GM12878 (cell line): ENCODE results near the gene HCCS. TPM values are rescaled to one million over a fixed set of nuclear protein-coding genes. Genes with fewer than 3 reads are reported as not detected.

ENCODE experiments used
- ATAC-seq: fragments of 200-7000 bp; cut with Tn5 transposase; 3 replicates; pipeline ENCODE4 v1.9.1; 2020; ENCODE audit warnings: mild to moderate bottlenecking, moderate library complexity
- BruUV-seq: library from RNA; stranded (reverse); fragments of 400-500 nt; replicated peaks from 2 replicates; lab custom pipeline; 2021; lab: Mats Ljungman, UMichigan
- CTCF ChIA-PET: fragments of 300-600 bp; sonication (Branson Sonifier 250); formaldehyde crosslinking; extraction: SDS; loops from one replicate; lab custom pipeline; 2021; ENCODE audit warnings: inconsistent platforms; lab: Yijun Ruan, JAX
- POLR2A ChIA-PET: fragments of 350-600 bp; formaldehyde crosslinking; extraction: SDS; loops from one replicate; lab custom pipeline; 2021; ENCODE audit warnings: inconsistent platforms; lab: Charles Lee
- RAD21 ChIA-PET: fragments of 300-600 bp; sonication (Branson Sonifier 250); formaldehyde crosslinking; loops from one replicate; lab custom pipeline; 2023; ENCODE audit warnings: antibody characterized with exemption; ENCODE audit not compliant: unreplicated experiment; lab: Charles Lee
- SMC1A ChIA-PET: fragments of 300-600 bp; sonication (Branson Sonifier 250); formaldehyde crosslinking; loops from one replicate; lab custom pipeline; 2023; ENCODE audit not compliant: unreplicated experiment, uncharacterized antibody; lab: Charles Lee
- DNase-seq: peaks from one replicate; pipeline ENCODE4 v3.0.0-alpha.2; 2011; ENCODE audit warnings: low read depth, low spot score
- FAIRE-seq: peaks from 3 replicates; lab custom pipeline; 2011; peaks lifted over from hg19 to GRCh38; lab: Jason Lieb, UNC
- H2AFZ ChIP-seq: 2 replicates; pipeline ENCODE4 v1.6.0; 2011; ENCODE audit warnings: low read depth, low read length, control low read depth; ENCODE audit not compliant: control insufficient read depth
- H3K27ac ChIP-seq: 2 replicates; pipeline ENCODE4 v1.5.1; 2011; ENCODE audit warnings: control low read depth; ENCODE audit not compliant: control insufficient read depth, insufficient read depth
- H3K27me3 ChIP-seq, 2 experiments: replicated peaks in 1 of 2; 2 replicates each; pipeline versions ENCODE4 v1.6.0 to v1.6.1; 2011; ENCODE audit warnings: low read length in 1 of 2; ENCODE audit not compliant: control insufficient read depth in 2 of 2, insufficient read depth in 2 of 2
- H3K36me3 ChIP-seq, 2 experiments: 2 replicates each; pipeline ENCODE4 v1.5.1; 2011; ENCODE audit warnings: low read length in 1 of 2; ENCODE audit not compliant: control insufficient read depth in 2 of 2, insufficient read depth in 2 of 2
- H3K4me1 ChIP-seq: 2 replicates; pipeline ENCODE4 v1.6.1; 2011; ENCODE audit warnings: mild to moderate bottlenecking, low read length, moderate library complexity, mixed read lengths; ENCODE audit not compliant: control insufficient read depth, insufficient read depth
- H3K4me2 ChIP-seq: 2 replicates; pipeline ENCODE4 v1.6.0; 2011; ENCODE audit warnings: control low read depth; ENCODE audit not compliant: control insufficient read depth, insufficient read depth
- H3K4me3 ChIP-seq: fragments of 200-600 bp; sonication (generic); 2 replicates; pipeline ENCODE4 v1.5.1; 2016
- H3K79me2 ChIP-seq: 2 replicates; pipeline ENCODE4 v1.6.0; 2011; ENCODE audit warnings: low read length; ENCODE audit not compliant: control insufficient read depth, insufficient read depth
- H3K9ac ChIP-seq: 2 replicates; pipeline ENCODE4 v1.8.0; 2011; ENCODE audit warnings: low read length, control low read depth, mixed read lengths; ENCODE audit not compliant: control insufficient read depth, insufficient read depth
- H3K9me3 ChIP-seq: replicated peaks from 3 replicates; pipeline ENCODE4 v1.5.1; 2011; ENCODE audit warnings: mild to moderate bottlenecking, low read length; ENCODE audit not compliant: control insufficient read depth, insufficient read depth
- H4K20me1 ChIP-seq: 2 replicates; pipeline ENCODE4 v1.6.0; 2011; ENCODE audit not compliant: control insufficient read depth, insufficient read depth
- MEF2B ChIP-seq: fragments of 450-650 bp; IDR thresholded peaks from 2 replicates; pipeline ENCODE4 v1.6.1; 2018; ENCODE audit warnings: mild to moderate bottlenecking, moderate library complexity; ENCODE audit not compliant: partially characterized antibody, poor library complexity, severe bottlenecking
- MTA2 ChIP-seq: fragments of 450-650 bp; IDR thresholded peaks from 2 replicates; pipeline ENCODE4 v1.6.1; 2016; ENCODE audit warnings: low read depth, mild to moderate bottlenecking, moderate library complexity
- NBN ChIP-seq: fragments of 450-650 bp; IDR thresholded peaks from 2 replicates; pipeline ENCODE4 v1.6.1; 2016
- NFYA ChIP-seq: IDR thresholded peaks from 2 replicates; pipeline ENCODE4 v1.6.1; 2011; ENCODE audit warnings: low read depth, mild to moderate bottlenecking, low read length, improper control_type of control experiment, borderline replicate concordance
- RUNX3 ChIP-seq: IDR thresholded peaks from 2 replicates; pipeline ENCODE4 v1.6.1; 2012; ENCODE audit warnings: low read length, inconsistent platforms
- ZNF207 ChIP-seq: fragments of 450-650 bp; IDR thresholded peaks from 2 replicates; pipeline ENCODE4 v1.6.1; 2014; ENCODE audit warnings: antibody characterized with exemption, mild to moderate bottlenecking, borderline replicate concordance
- ZNF622 ChIP-seq: fragments of 450-650 bp; IDR thresholded peaks from 2 replicates; pipeline ENCODE4 v1.6.1; 2017; ENCODE audit warnings: mild to moderate bottlenecking, inconsistent platforms
- WGBS: methylation state at CpG from one replicate; pipeline ENCODE4 v1.1.6; 2016; ENCODE audit warnings: low lambda C conversion rate; ENCODE audit not compliant: insufficient replicate concordance, insufficient coverage; ENCODE audit errors: missing lambda C conversion rate; 5-methylcytosine and 5-hydroxymethylcytosine counted together
- in situ Hi-C: fragments of 300-500 bp; cut with MboI; formaldehyde crosslinking; loops from 9 replicates; pipeline ENCODE4 v1.14.3; 2018; ENCODE audit warnings: mixed read lengths
- intact Hi-C: fragments of 100-400 bp; cut with micrococcal nuclease; formaldehyde crosslinking; loops from one replicate; pipeline ENCODE4 v1.14.2; 2022; ENCODE audit not compliant: unreplicated experiment
- polyA plus RNA-seq, 11 experiments: library from polyadenylated mRNA; depleted of rRNA in 4 of 11; unstranded in 6 of 11; stranded (reverse) in 5 of 11; fragments of >200 nt; fragmentation: Nextera tagmentation in 4 of 11; fragmentation: Illumina TruSeq in 1 of 11; extraction: Ambion mirVana in 4 of 11; extraction: Trizol in 1 of 11; gene quantifications; 1 replicate in 1 of 11; 2 replicates in 10 of 11; pipeline versions ENCODE4 v1.2.1 to v1.2.3, GENCODE V29; 2011 to 2016; ENCODE audit warnings: inconsistent platforms in 2 of 11, missing spikeins in 2 of 11, low read depth in 1 of 11
- total RNA-seq, 4 experiments: library from RNA; depleted of rRNA in 3 of 4; stranded (reverse); fragments of >200 nt in 3 of 4; fragmentation: Illumina TruSeq in 1 of 4; extraction: Trizol in 1 of 4; gene quantifications; 2 replicates each; pipeline versions ENCODE4 v1.2.1 to v1.2.3, GENCODE V29; 2013 to 2021
- TF ChIP-seq, protein P1 (sequence below), 3 experiments: IDR thresholded peaks in 2 of 3; conservative IDR thresholded peaks in 1 of 3; 2 replicates each; pipeline ENCODE4 v1.5.1; 2011; ENCODE audit warnings: low read depth in 3 of 3, low read length in 3 of 3, mild to moderate bottlenecking in 3 of 3, control low read depth in 2 of 3, moderate library complexity in 2 of 3, inconsistent platforms in 1 of 3, mixed read lengths in 1 of 3; ENCODE audit not compliant: control insufficient read depth in 2 of 3, insufficient read depth in 1 of 3; ENCODE audit errors: extremely low read depth in 1 of 3
- TF ChIP-seq, protein P2 (sequence below): fragments of 450-650 bp; IDR thresholded peaks from 2 replicates; pipeline ENCODE4 v1.6.1; 2014; ENCODE audit warnings: mild to moderate bottlenecking
- TF ChIP-seq, protein P3 (sequence below): IDR thresholded peaks from 2 replicates; pipeline ENCODE4 v1.6.1; 2012; ENCODE audit warnings: improper control_type of control experiment, low read depth, low read length; ENCODE audit not compliant: insufficient replicate concordance
- TF ChIP-seq, protein P4 (sequence below): fragments of 450-650 bp; IDR thresholded peaks from 2 replicates; pipeline ENCODE4 v1.6.1; 2017; ENCODE audit warnings: mild to moderate bottlenecking, low read depth, inconsistent platforms; ENCODE audit not compliant: poor library complexity, severe bottlenecking

HCCS gene
- total and polyA plus RNA-seq, 10 of the 15 experiments (the other 5 are each of a cell fraction or from before 2014, with no cell fraction given): 11.8 to 69.6 (median 36.9) TPM

DNA sequence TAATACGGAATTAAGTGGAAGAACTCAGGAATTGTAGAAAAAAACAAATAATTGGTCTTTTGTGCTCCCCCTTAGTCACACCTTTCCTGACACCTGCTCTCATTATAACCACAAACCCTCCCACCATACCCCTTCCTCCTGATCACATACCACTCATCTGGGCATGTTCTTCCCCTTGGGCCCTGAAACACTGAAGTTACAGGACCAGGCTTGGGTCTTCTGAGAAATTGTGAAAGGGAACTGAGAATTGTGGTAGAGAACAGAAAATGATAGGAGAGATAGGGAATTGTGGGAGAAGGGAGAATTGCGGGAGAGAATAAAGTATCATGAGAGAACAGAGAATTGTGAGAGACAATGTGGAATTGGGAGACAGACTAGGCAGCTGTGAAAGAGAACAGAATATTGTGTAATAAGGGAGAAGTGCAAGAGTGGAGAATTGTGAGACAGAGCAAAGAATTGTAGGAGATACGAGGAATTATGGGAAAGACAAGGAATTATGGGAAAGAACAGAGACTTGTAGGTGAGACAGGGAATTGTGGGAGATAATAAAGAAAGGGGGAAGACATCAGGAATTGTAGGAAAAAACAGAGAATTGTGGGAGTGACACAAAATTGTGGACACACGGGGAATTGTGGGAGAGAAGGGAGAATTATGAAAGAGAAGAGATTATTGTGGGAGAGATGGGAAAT, 2.7 kb upstream of the HCCS start:
- no peak overlapping the region for H3K9ac ChIP-seq
- H4K20me1 ChIP-seq: no peaks in the 10 kb centered on the region
- ChIA-PET RAD21 (no interaction called here), CTCF (no interaction called here), POLR2A (no interaction called here), SMC1A (no interaction called here)
- DNase-seq: no peak
- intact Hi-C loops: no loop called here
- H3K27me3 ChIP-seq: no peaks in the 10 kb centered on the region
- 44% methylated on average over 4 of the region's 4 CpGs for WGBS
- no peaks in the 10 kb centered on the region for H3K9me3 ChIP-seq
- in situ Hi-C loops: loop anchor here (25.0 kb wide), 1 partner anchor 1121 kb away; no protein-coding TSS in a partner anchor
- peaks cover 20% of the 10 kb centered on the region for H3K79me2 ChIP-seq
- BruUV-seq: no TSS peak
- no peaks in the 10 kb centered on the region; a peak in 1 of 4 replicates for H3K36me3 ChIP-seq
- no peak for FAIRE-seq
- no peak for ATAC-seq
- H3K4me1 ChIP-seq: no peaks in the 10 kb centered on the region; the same call in 1 of the 2 replicates
- no peak overlapping the region for H3K4me3 ChIP-seq
- no peak overlapping the region for H2AFZ ChIP-seq
- H3K4me2 ChIP-seq: no peak overlapping the region
- no peak overlapping the region for H3K27ac ChIP-seq
- TF ChIP-seq, protein P1, sequence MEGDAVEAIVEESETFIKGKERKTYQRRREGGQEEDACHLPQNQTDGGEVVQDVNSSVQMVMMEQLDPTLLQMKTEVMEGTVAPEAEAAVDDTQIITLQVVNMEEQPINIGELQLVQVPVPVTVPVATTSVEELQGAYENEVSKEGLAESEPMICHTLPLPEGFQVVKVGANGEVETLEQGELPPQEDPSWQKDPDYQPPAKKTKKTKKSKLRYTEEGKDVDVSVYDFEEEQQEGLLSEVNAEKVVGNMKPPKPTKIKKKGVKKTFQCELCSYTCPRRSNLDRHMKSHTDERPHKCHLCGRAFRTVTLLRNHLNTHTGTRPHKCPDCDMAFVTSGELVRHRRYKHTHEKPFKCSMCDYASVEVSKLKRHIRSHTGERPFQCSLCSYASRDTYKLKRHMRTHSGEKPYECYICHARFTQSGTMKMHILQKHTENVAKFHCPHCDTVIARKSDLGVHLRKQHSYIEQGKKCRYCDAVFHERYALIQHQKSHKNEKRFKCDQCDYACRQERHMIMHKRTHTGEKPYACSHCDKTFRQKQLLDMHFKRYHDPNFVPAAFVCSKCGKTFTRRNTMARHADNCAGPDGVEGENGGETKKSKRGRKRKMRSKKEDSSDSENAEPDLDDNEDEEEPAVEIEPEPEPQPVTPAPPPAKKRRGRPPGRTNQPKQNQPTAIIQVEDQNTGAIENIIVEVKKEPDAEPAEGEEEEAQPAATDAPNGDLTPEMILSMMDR (IDR thresholded peaks at IDR 0.05 in 2 of 3, conservative IDR thresholded peaks at IDR 0.05 in 1 of 3; ENCODE audit: control insufficient read depth in 2 of 3, extremely low read depth in 1 of 3, insufficient read depth in 1 of 3, low read depth in 3 of 3, low read length in 3 of 3): no peak
- TF ChIP-seq, protein P2, sequence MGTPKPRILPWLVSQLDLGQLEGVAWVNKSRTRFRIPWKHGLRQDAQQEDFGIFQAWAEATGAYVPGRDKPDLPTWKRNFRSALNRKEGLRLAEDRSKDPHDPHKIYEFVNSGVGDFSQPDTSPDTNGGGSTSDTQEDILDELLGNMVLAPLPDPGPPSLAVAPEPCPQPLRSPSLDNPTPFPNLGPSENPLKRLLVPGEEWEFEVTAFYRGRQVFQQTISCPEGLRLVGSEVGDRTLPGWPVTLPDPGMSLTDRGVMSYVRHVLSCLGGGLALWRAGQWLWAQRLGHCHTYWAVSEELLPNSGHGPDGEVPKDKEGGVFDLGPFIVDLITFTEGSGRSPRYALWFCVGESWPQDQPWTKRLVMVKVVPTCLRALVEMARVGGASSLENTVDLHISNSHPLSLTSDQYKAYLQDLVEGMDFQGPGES: no peak
- TF ChIP-seq NFYA (no peak), RUNX3 (peak; percentile 54), MEF2B (peak; percentile 20), ZNF622 (no peak), NBN (peak; percentile 16; the same call in 1 of the 2 replicates), MTA2 (peak; percentile 71; the same call in 1 of the 2 replicates), ZNF207 (no peak)
- TF ChIP-seq, protein P3, sequence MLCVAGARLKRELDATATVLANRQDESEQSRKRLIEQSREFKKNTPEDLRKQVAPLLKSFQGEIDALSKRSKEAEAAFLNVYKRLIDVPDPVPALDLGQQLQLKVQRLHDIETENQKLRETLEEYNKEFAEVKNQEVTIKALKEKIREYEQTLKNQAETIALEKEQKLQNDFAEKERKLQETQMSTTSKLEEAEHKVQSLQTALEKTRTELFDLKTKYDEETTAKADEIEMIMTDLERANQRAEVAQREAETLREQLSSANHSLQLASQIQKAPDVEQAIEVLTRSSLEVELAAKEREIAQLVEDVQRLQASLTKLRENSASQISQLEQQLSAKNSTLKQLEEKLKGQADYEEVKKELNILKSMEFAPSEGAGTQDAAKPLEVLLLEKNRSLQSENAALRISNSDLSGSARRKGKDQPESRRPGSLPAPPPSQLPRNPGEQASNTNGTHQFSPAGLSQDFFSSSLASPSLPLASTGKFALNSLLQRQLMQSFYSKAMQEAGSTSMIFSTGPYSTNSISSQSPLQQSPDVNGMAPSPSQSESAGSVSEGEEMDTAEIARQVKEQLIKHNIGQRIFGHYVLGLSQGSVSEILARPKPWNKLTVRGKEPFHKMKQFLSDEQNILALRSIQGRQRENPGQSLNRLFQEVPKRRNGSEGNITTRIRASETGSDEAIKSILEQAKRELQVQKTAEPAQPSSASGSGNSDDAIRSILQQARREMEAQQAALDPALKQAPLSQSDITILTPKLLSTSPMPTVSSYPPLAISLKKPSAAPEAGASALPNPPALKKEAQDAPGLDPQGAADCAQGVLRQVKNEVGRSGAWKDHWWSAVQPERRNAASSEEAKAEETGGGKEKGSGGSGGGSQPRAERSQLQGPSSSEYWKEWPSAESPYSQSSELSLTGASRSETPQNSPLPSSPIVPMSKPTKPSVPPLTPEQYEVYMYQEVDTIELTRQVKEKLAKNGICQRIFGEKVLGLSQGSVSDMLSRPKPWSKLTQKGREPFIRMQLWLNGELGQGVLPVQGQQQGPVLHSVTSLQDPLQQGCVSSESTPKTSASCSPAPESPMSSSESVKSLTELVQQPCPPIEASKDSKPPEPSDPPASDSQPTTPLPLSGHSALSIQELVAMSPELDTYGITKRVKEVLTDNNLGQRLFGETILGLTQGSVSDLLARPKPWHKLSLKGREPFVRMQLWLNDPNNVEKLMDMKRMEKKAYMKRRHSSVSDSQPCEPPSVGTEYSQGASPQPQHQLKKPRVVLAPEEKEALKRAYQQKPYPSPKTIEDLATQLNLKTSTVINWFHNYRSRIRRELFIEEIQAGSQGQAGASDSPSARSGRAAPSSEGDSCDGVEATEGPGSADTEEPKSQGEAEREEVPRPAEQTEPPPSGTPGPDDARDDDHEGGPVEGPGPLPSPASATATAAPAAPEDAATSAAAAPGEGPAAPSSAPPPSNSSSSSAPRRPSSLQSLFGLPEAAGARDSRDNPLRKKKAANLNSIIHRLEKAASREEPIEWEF: no peak
- TF ChIP-seq, protein P4, sequence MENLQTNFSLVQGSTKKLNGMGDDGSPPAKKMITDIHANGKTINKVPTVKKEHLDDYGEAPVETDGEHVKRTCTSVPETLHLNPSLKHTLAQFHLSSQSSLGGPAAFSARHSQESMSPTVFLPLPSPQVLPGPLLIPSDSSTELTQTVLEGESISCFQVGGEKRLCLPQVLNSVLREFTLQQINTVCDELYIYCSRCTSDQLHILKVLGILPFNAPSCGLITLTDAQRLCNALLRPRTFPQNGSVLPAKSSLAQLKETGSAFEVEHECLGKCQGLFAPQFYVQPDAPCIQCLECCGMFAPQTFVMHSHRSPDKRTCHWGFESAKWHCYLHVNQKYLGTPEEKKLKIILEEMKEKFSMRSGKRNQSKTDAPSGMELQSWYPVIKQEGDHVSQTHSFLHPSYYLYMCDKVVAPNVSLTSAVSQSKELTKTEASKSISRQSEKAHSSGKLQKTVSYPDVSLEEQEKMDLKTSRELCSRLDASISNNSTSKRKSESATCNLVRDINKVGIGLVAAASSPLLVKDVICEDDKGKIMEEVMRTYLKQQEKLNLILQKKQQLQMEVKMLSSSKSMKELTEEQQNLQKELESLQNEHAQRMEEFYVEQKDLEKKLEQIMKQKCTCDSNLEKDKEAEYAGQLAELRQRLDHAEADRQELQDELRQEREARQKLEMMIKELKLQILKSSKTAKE: no peak
